IPS-18c (cell line): Measurements from ENCODE around the gene MAFB.
"Not testable (repeated sequence)": the region's sequence is repeated elsewhere in the genome, so short reads cannot be mapped to it uniquely, and the experiment has no call there.

Source experiments
- H3K4me3 ChIP-seq: 2 replicates; pipeline ENCODE4 v1.7.0; 2013; ENCODE audit warnings: low read depth, mild to moderate bottlenecking, low read length, moderate library complexity; ENCODE audit not compliant: insufficient read depth
- H3K9me3 ChIP-seq: one replicate; pipeline ENCODE4 v1.6.1; 2013; ENCODE audit warnings: mild to moderate bottlenecking, low read length, moderate library complexity; ENCODE audit not compliant: control insufficient read depth, insufficient read depth

MAFB gene

GRCh38 chr20:40689100-40689942, at the start of gene MAFB:
TSS of gene MAFB (minus strand) at chr20:40689236. CDS start at chr20:40688850, 386 bp downstream.
- no peaks in the 10 kb centered on the region for H3K9me3 ChIP-seq
- H3K4me3 ChIP-seq = peak within 1 kb of the TSS; percentile 77

GRCh38 chr20:40736468-40736867, 47.4 kb upstream of the MAFB start:
- not testable (repeated sequence) for H3K4me3 ChIP-seq, H3K9me3 ChIP-seq

GRCh38 chr20:40728996-40729395, 40.0 kb upstream of the MAFB start:
- Histone ChIP-seq H3K4me3 (no peak overlapping the region), H3K9me3 (no peaks in the 10 kb centered on the region)

- H3K9me3 ChIP-seq = no peaks in the 10 kb centered on the region
- H3K4me3 ChIP-seq = no peak overlapping the region
Observed at GRCh38 chr20:40728470-40728869, 39.4 kb upstream of the MAFB start.

- H3K4me3 ChIP-seq = no peak overlapping the region
- H3K9me3 ChIP-seq = no peaks in the 10 kb centered on the region
Observed at GRCh38 chr20:40727960-40728359, 38.9 kb upstream of the MAFB start.

- H3K4me3 ChIP-seq = no peak overlapping the region
Observed at GRCh38 chr20:40726776-40727175, 37.7 kb upstream of the MAFB start.

GRCh38 chr20:40724566-40724965, 35.5 kb upstream of the MAFB start:
- Histone ChIP-seq H3K9me3 (no peaks in the 10 kb centered on the region), H3K4me3 (no peak overlapping the region; the same call in 1 of the 2 replicates)

More at GRCh38 chr20:40726776-40727175, 37.7 kb upstream of the MAFB start:
- H3K9me3 ChIP-seq = no peaks in the 10 kb centered on the region

GRCh38 chr20:40720826-40721225, 31.8 kb upstream of the MAFB start:
- Histone ChIP-seq H3K9me3 (no peaks in the 10 kb centered on the region), H3K4me3 (no peak overlapping the region)

- Histone ChIP-seq H3K4me3 (no peak overlapping the region), H3K9me3 (no peaks in the 10 kb centered on the region)
Observed at GRCh38 chr20:40720099-40720498, 31.1 kb upstream of the MAFB start.

GRCh38 chr20:40718982-40719729, 30.1 kb upstream of the MAFB start:
- H3K4me3 ChIP-seq = no peak overlapping the region
- H3K9me3 ChIP-seq = no peaks in the 10 kb centered on the region

- Histone ChIP-seq H3K9me3 (no peaks in the 10 kb centered on the region), H3K4me3 (no peak overlapping the region)
Observed at GRCh38 chr20:40718214-40718977, 29.4 kb upstream of the MAFB start.

- Histone ChIP-seq H3K9me3 (no peaks in the 10 kb centered on the region), H3K4me3 (no peak overlapping the region)
Observed at GRCh38 chr20:40717343-40717865, 28.4 kb upstream of the MAFB start.

- Histone ChIP-seq H3K9me3 (no peaks in the 10 kb centered on the region), H3K4me3 (no peak overlapping the region)
Observed at GRCh38 chr20:40715491-40715890, 26.5 kb upstream of the MAFB start.

GRCh38 chr20:40714916-40715315, 25.9 kb upstream of the MAFB start:
- H3K9me3 ChIP-seq = no peaks in the 10 kb centered on the region
- H3K4me3 ChIP-seq = no peak overlapping the region

GRCh38 chr20:40714109-40714508, 25.1 kb upstream of the MAFB start:
- Histone ChIP-seq H3K4me3 (no peak overlapping the region), H3K9me3 (no peaks in the 10 kb centered on the region)

GRCh38 chr20:40713508-40713907, 24.5 kb upstream of the MAFB start:
- no peak overlapping the region for H3K4me3 ChIP-seq
- no peaks in the 10 kb centered on the region for H3K9me3 ChIP-seq

GRCh38 chr20:40711079-40711478, 22.0 kb upstream of the MAFB start:
- H3K9me3 ChIP-seq = no peaks in the 10 kb centered on the region
- no peak overlapping the region for H3K4me3 ChIP-seq
